Liver (tissue), 9 donors: ENCODE measurements around the gene PCMTD2. TPM values are rescaled to one million over a fixed set of nuclear protein-coding genes. Genes with fewer than 3 reads are reported as not detected.
A peak's percentile ranks its signal among the peaks of the same experiment; 100 is the strongest.

Experiments
- DNase-seq: peaks from one replicate; pipeline ENCODE4 v3.0.0-alpha.2; 2017; ENCODE audit warnings: low spot score
- H3K27ac ChIP-seq, 2 donors: one replicate each; pipeline ENCODE4 v1.7.0; 2013; ENCODE audit warnings: inconsistent platforms in 2 of 2, low read length in 2 of 2, control low read depth in 1 of 2, low read depth in 1 of 2, mild to moderate bottlenecking in 1 of 2
- H3K27me3 ChIP-seq, 4 donors: one replicate each; pipeline versions ENCODE4 v1.6.1 to v1.7.0; 2013; ENCODE audit warnings: low read length in 3 of 4, inconsistent platforms in 1 of 4, mild to moderate bottlenecking in 1 of 4, moderate library complexity in 1 of 4; ENCODE audit not compliant: control insufficient read depth in 4 of 4, insufficient read depth in 4 of 4
- H3K36me3 ChIP-seq, 4 donors: one replicate each; pipeline versions ENCODE4 v1.6.1 to v1.7.0; 2013; ENCODE audit warnings: low read length in 3 of 4, mild to moderate bottlenecking in 3 of 4, low read depth in 1 of 4, moderate library complexity in 1 of 4; ENCODE audit not compliant: control insufficient read depth in 4 of 4, insufficient read depth in 3 of 4
- H3K4me1 ChIP-seq, 4 donors: one replicate each; pipeline versions ENCODE4 v1.6.1 to v1.7.0; 2013; ENCODE audit warnings: low read length in 3 of 4, mild to moderate bottlenecking in 3 of 4, moderate library complexity in 1 of 4; ENCODE audit not compliant: control insufficient read depth in 4 of 4, insufficient read depth in 4 of 4
- H3K4me3 ChIP-seq, 3 donors: one replicate each; pipeline versions ENCODE4 v1.6.1 to v1.7.0; 2013; ENCODE audit warnings: low read length in 3 of 3, control low read depth in 1 of 3, low read depth in 1 of 3, mild to moderate bottlenecking in 1 of 3
- H3K9ac ChIP-seq, 2 donors: one replicate each; pipeline ENCODE4 v1.7.0; 2013; ENCODE audit warnings: low read length in 2 of 2, mild to moderate bottlenecking in 2 of 2, moderate library complexity in 2 of 2, control low read depth in 1 of 2, low read depth in 1 of 2
- H3K9me3 ChIP-seq, 4 donors: one replicate each; pipeline versions ENCODE4 v1.6.1 to v1.7.0; 2013; ENCODE audit warnings: low read length in 3 of 4; ENCODE audit not compliant: control insufficient read depth in 4 of 4
- EGR1 ChIP-seq, 2 donors: IDR thresholded peaks; 2 replicates each; pipeline ENCODE4 v1.6.1; 2016 to 2018; ENCODE audit warnings: antibody characterized with exemption in 2 of 2, low read depth in 2 of 2
- FOXA1 ChIP-seq: IDR thresholded peaks from 2 replicates; pipeline ENCODE4 v1.6.1; 2016; ENCODE audit warnings: antibody characterized with exemption
- FOXA2 ChIP-seq: IDR thresholded peaks from 2 replicates; pipeline ENCODE4 v1.6.1; 2016; ENCODE audit warnings: antibody characterized with exemption
- GABPA ChIP-seq, 2 donors: IDR thresholded peaks in 1 of 2; conservative IDR thresholded peaks in 1 of 2; 2 replicates each; pipeline ENCODE4 v1.6.1; 2016; ENCODE audit warnings: antibody characterized with exemption in 2 of 2, mild to moderate bottlenecking in 1 of 2, moderate library complexity in 1 of 2
- HNF4A ChIP-seq, 2 donors: conservative IDR thresholded peaks; 2 replicates each; pipeline ENCODE4 v1.6.1; 2016; ENCODE audit warnings: antibody characterized with exemption in 2 of 2, mild to moderate bottlenecking in 2 of 2
- HNF4G ChIP-seq: IDR thresholded peaks from 2 replicates; pipeline ENCODE4 v1.6.1; 2016; ENCODE audit warnings: antibody characterized with exemption
- JUND ChIP-seq, 2 donors: IDR thresholded peaks; 2 replicates each; pipeline ENCODE4 v1.6.1; 2016; ENCODE audit warnings: antibody characterized with exemption in 2 of 2
- NR2F2 ChIP-seq: IDR thresholded peaks from 2 replicates; pipeline ENCODE4 v1.6.1; 2016; ENCODE audit warnings: antibody characterized with exemption
- RAD21 ChIP-seq, 2 donors: IDR thresholded peaks; 2 replicates each; pipeline ENCODE4 v1.6.1; 2016; ENCODE audit warnings: antibody characterized with exemption in 2 of 2, mild to moderate bottlenecking in 2 of 2
- REST ChIP-seq: IDR thresholded peaks from 2 replicates; pipeline ENCODE4 v1.6.1; 2016; ENCODE audit warnings: antibody characterized with exemption, mild to moderate bottlenecking
- RXRA ChIP-seq, 2 donors: IDR thresholded peaks; 2 replicates each; pipeline ENCODE4 v1.6.1; 2017 to 2018; ENCODE audit warnings: antibody characterized with exemption in 2 of 2, mild to moderate bottlenecking in 1 of 2
- SP1 ChIP-seq: IDR thresholded peaks from 2 replicates; pipeline ENCODE4 v1.6.1; 2018; ENCODE audit warnings: antibody characterized with exemption, mild to moderate bottlenecking
- YY1 ChIP-seq: IDR thresholded peaks from 2 replicates; pipeline ENCODE4 v1.6.1; 2016; ENCODE audit warnings: antibody characterized with exemption, mild to moderate bottlenecking
- ZBTB33 ChIP-seq: IDR thresholded peaks from 2 replicates; pipeline ENCODE4 v1.6.1; 2016; ENCODE audit warnings: antibody characterized with exemption
- WGBS: extraction: QIAGEN DNeasy Blood & Tissue Kit; methylation state at CpG from one replicate; pipeline ENCODE4 v1.1.7; 2013; 5-methylcytosine and 5-hydroxymethylcytosine counted together
- polyA plus RNA-seq, 2 donors: library from polyadenylated mRNA; stranded (reverse) in 1 of 2; unstranded in 1 of 2; fragments of 200-250 nt in 1 of 2; fragments of >200 nt in 1 of 2; fragmentation: Nextera tagmentation in 1 of 2; extraction: Ambion mirVana in 1 of 2; gene quantifications; one replicate each; pipeline versions ENCODE4 v1.2.1 to v1.2.3, GENCODE V29; 2013 to 2015
- total RNA-seq, 2 donors: library from RNA; depleted of rRNA; stranded (reverse); fragments of >200 nt; gene quantifications; one replicate each; pipeline ENCODE4 v1.2.3, GENCODE V29; 2014
- TF ChIP-seq, protein P1 (sequence below): fragments of 150-350 bp; IDR thresholded peaks from 2 replicates; pipeline ENCODE4 v1.5.1; 2017; ENCODE audit warnings: improper control_type of control experiment, low read depth, low read length; ENCODE audit not compliant: missing input control
- TF ChIP-seq, protein P2 (sequence below): IDR thresholded peaks from 2 replicates; pipeline ENCODE4 v1.6.1; 2016; ENCODE audit warnings: antibody characterized with exemption
- TF ChIP-seq, protein P3 (sequence below): IDR thresholded peaks from 2 replicates; pipeline ENCODE4 v1.6.1; 2016; ENCODE audit warnings: antibody characterized with exemption
- donor health status: healthy.
- donor health status: healthy.
- donor health status: healthy.
- donor health status: healthy.
- donor health status: healthy.

PCMTD2 gene
- total and polyA plus RNA-seq, 4 donors = 12.7 to 74.4 (median 25.4) TPM

DNA sequence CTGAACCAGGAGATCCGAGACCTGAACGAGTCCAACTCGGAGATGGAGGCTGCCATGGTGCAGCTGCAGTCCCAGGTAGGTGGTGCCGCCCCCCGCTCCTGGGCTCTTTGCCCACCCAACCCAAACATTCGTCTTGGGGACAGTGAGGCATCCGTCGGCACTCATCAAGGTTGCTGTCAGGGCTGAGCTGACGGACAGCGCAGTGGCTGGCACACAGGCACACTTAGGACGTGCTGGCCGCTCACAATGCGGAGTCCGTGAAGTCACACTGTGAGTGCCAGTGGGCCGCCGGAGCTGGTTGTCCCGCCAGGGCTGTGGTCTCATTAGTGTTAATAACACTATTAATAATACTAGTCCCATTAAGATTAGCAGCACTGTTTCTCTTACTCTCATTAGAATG is 18.2 kb upstream of the PCMTD2 start:
- no peak for DNase-seq

More for the DNA sequence above, 18.2 kb upstream of the PCMTD2 start:
- TF ChIP-seq ZBTB33 = no peak
- TF ChIP-seq RAD21 (IDR thresholded peaks at IDR 0.05) = no peak
- no peak for TF ChIP-seq HNF4G
- TF ChIP-seq, protein P1, sequence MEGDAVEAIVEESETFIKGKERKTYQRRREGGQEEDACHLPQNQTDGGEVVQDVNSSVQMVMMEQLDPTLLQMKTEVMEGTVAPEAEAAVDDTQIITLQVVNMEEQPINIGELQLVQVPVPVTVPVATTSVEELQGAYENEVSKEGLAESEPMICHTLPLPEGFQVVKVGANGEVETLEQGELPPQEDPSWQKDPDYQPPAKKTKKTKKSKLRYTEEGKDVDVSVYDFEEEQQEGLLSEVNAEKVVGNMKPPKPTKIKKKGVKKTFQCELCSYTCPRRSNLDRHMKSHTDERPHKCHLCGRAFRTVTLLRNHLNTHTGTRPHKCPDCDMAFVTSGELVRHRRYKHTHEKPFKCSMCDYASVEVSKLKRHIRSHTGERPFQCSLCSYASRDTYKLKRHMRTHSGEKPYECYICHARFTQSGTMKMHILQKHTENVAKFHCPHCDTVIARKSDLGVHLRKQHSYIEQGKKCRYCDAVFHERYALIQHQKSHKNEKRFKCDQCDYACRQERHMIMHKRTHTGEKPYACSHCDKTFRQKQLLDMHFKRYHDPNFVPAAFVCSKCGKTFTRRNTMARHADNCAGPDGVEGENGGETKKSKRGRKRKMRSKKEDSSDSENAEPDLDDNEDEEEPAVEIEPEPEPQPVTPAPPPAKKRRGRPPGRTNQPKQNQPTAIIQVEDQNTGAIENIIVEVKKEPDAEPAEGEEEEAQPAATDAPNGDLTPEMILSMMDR = no peak
- TF ChIP-seq JUND (IDR thresholded peaks at IDR 0.05) = no peak
- no peak for TF ChIP-seq NR2F2
- no peak for TF ChIP-seq FOXA2
- no peak for TF ChIP-seq EGR1 (IDR thresholded peaks at IDR 0.05; ENCODE audit: low read depth in 2 of 2)
- TF ChIP-seq RXRA (IDR thresholded peaks at IDR 0.05) = no peak
- TF ChIP-seq, protein P2, sequence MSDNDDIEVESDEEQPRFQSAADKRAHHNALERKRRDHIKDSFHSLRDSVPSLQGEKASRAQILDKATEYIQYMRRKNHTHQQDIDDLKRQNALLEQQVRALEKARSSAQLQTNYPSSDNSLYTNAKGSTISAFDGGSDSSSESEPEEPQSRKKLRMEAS = no peak
- TF ChIP-seq, protein P3, sequence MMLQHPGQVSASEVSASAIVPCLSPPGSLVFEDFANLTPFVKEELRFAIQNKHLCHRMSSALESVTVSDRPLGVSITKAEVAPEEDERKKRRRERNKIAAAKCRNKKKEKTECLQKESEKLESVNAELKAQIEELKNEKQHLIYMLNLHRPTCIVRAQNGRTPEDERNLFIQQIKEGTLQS = no peak
- TF ChIP-seq FOXA1 = no peak
- no peak for TF ChIP-seq REST
- no peak for TF ChIP-seq SP1
- no peak for TF ChIP-seq GABPA (IDR thresholded peaks at IDR 0.05 in 1 of 2, conservative IDR thresholded peaks at IDR 0.05 in 1 of 2)
- TF ChIP-seq HNF4A (conservative IDR thresholded peaks at IDR 0.05) = no peak
- no peak for TF ChIP-seq YY1
- Histone ChIP-seq H3K36me3 (no peaks in the 10 kb centered on the region), H3K9me3 (no peaks in the 10 kb centered on the region), H3K4me3 (no peak overlapping the region), H3K4me1 (peaks cover 27 to 49% (median 39%) of the 10 kb centered on the region in 4 donors), H3K27ac (peak overlapping the region; percentile 60 to 91), H3K9ac (no peak overlapping the region), H3K27me3 (no peaks in the 10 kb centered on the region)
- 94% methylated on average over 17 of the region's 17 CpGs for WGBS
